PC-9 (cell line): ENCODE results near the gene LUC7L3. TPM values are rescaled to one million over a fixed set of nuclear protein-coding genes. Genes with fewer than 3 reads are reported as not detected.
"Not testable (repeated sequence)": the region's sequence is repeated elsewhere in the genome, so short reads cannot be mapped to it uniquely, and the experiment has no call there.

Experiments
- BruUV-seq: library from RNA; stranded (reverse); fragments of 400-500 nt; replicated peaks from 2 replicates; lab custom pipeline; 2021; lab: Mats Ljungman, UMichigan
- CTCF ChIA-PET: fragments of 300-600 bp; sonication (Branson Sonifier 250); formaldehyde crosslinking; loops from one replicate; lab custom pipeline; 2022; ENCODE audit warnings: antibody characterized with exemption; lab: Charles Lee
- POLR2A ChIA-PET: fragments of 300-600 bp; sonication (Branson Sonifier 250); formaldehyde crosslinking; loops from one replicate; lab custom pipeline; 2022; ENCODE audit warnings: antibody characterized with exemption; ENCODE audit not compliant: unreplicated experiment; lab: Charles Lee
- DNase-seq, 2 experiments: peaks; one replicate each; pipeline versions ENCODE4 v3.0.0 to v3.0.0-alpha.2; 2015 to 2022; ENCODE audit warnings: mixed read lengths in 1 of 2
- H2AFZ ChIP-seq: fragments of 200-600 bp; sonication (generic); 2 replicates; pipeline ENCODE4 v1.8.1; 2017; ENCODE audit warnings: antibody characterized with exemption
- H3F3A ChIP-seq: fragments of 200-600 bp; sonication (generic); 2 replicates; pipeline ENCODE4 v1.8.1; 2017; ENCODE audit warnings: antibody characterized with exemption, mild to moderate bottlenecking, low read depth; ENCODE audit not compliant: insufficient read depth
- H3K27ac ChIP-seq: fragments of 200-600 bp; sonication (generic); 2 replicates; pipeline ENCODE4 v1.6.1; 2016; ENCODE audit warnings: mixed run types
- H3K27me3 ChIP-seq: fragments of 200-600 bp; sonication (generic); 2 replicates; pipeline ENCODE4 v1.6.1; 2016; ENCODE audit warnings: low read depth, mixed run types; ENCODE audit not compliant: insufficient read depth
- H3K36me3 ChIP-seq: fragments of 200-600 bp; sonication (generic); 2 replicates; pipeline ENCODE4 v1.6.1; 2016; ENCODE audit warnings: low read depth, mixed run types
- H3K4me1 ChIP-seq: fragments of 200-600 bp; sonication (generic); replicated peaks from 2 replicates; pipeline ENCODE4 v1.6.1; 2016; ENCODE audit warnings: mixed run types; ENCODE audit not compliant: insufficient read depth
- H3K4me2 ChIP-seq: fragments of 200-600 bp; sonication (generic); 2 replicates; pipeline ENCODE4 v1.6.1; 2017; ENCODE audit warnings: mixed run types
- H3K4me3 ChIP-seq: fragments of 200-600 bp; sonication (generic); 2 replicates; pipeline ENCODE4 v1.6.1; 2016; ENCODE audit warnings: mixed run types
- H3K79me2 ChIP-seq: fragments of 200-600 bp; sonication (generic); 2 replicates; pipeline ENCODE4 v1.6.1; 2017; ENCODE audit warnings: low read depth, mixed run types
- H3K9me2 ChIP-seq: fragments of 200-600 bp; sonication (generic); 2 replicates; pipeline ENCODE4 v1.8.1; 2017; ENCODE audit warnings: mild to moderate bottlenecking; ENCODE audit not compliant: insufficient read depth
- H3K9me3 ChIP-seq: fragments of 200-600 bp; sonication (generic); 2 replicates; pipeline ENCODE4 v1.8.1; 2016; ENCODE audit warnings: low read depth; ENCODE audit not compliant: insufficient read depth
- H4K20me1 ChIP-seq: fragments of 200-600 bp; sonication (generic); 2 replicates; pipeline ENCODE4 v1.8.1; 2017; ENCODE audit not compliant: insufficient read depth
- CTCF ChIP-seq: fragments of 200-600 bp; sonication (generic); conservative IDR thresholded peaks from 2 replicates; pipeline ENCODE4 v1.6.1; 2017; ENCODE audit warnings: mixed run types, antibody characterized with exemption, mild to moderate bottlenecking, moderate library complexity
- EZH2 ChIP-seq: fragments of 200-600 bp; sonication (generic); IDR thresholded peaks from 2 replicates; pipeline ENCODE4 v1.8.0; 2017; ENCODE audit warnings: antibody characterized with exemption, low read depth
- intact Hi-C: fragments of 100-400 bp; cut with micrococcal nuclease; formaldehyde crosslinking; loops from one replicate; pipeline ENCODE4 v1.10.0; 2022; ENCODE audit not compliant: unreplicated experiment
- total RNA-seq: library from RNA; stranded (reverse); gene quantifications from 2 replicates; pipeline ENCODE4 v1.2.3, GENCODE V29; 2021

The LUC7L3 gene
- total RNA-seq, 1 experiment from 2014 or later: 147 TPM

- CTCF ChIA-PET: no interaction called here
- Histone ChIP-seq H3K4me3 (peak overlapping the region; percentile 22; the same call in 1 of the 2 replicates), H3F3A (peaks cover 37% of the 10 kb centered on the region), H3K79me2 (peaks cover 92% of the 10 kb centered on the region), H3K9me2 (no peaks in the 10 kb centered on the region), H3K36me3 (peaks cover 20% of the 10 kb centered on the region), H3K4me2 (peak overlapping the region; percentile 100), H3K27me3 (no peaks in the 10 kb centered on the region), H3K27ac (no peak overlapping the region), H3K4me1 (peaks cover 47% of the 10 kb centered on the region), H3K9me3 (no peaks in the 10 kb centered on the region), H4K20me1 (peaks cover 78% of the 10 kb centered on the region), H2AFZ (no peak overlapping the region)
- intact Hi-C loops: no loop called here
- no peak for DNase-seq
- TF ChIP-seq EZH2 (no peak), CTCF (no peak)
- BruUV-seq: no TSS peak
- POLR2A ChIA-PET: no interaction called here
Observed at GRCh38 chr17:50722746-50723145, 3.3 kb downstream of the LUC7L3 start.

- peaks cover 96% of the 10 kb centered on the region for H4K20me1 ChIP-seq
- peaks cover 20% of the 10 kb centered on the region for H3K36me3 ChIP-seq
- CTCF ChIA-PET, H3K4me3 ChIP-seq, POLR2A ChIA-PET, H3K27ac ChIP-seq, intact Hi-C loops, H3K9me2 ChIP-seq, DNase-seq, BruUV-seq, H3K9me3 ChIP-seq, H3K27me3 ChIP-seq, H2AFZ ChIP-seq: not testable (repeated sequence)
- peaks cover 100% of the 10 kb centered on the region for H3K79me2 ChIP-seq
- peaks cover 42% of the 10 kb centered on the region for H3F3A ChIP-seq
- H3K4me2 ChIP-seq: 0 out of 2 replicates have a peak overlapping the region, but pooled peaks have one; percentile 12
- peaks cover 47% of the 10 kb centered on the region for H3K4me1 ChIP-seq
Observed at GRCh38 chr17:50724622-50725021, 5.2 kb downstream of the LUC7L3 start.

- Histone ChIP-seq H3F3A (peaks cover 39% of the 10 kb centered on the region), H3K27me3 (no peaks in the 10 kb centered on the region), H3K4me1 (peaks cover 44% of the 10 kb centered on the region), H3K9me3 (no peaks in the 10 kb centered on the region), H3K79me2 (peaks cover 100% of the 10 kb centered on the region), H3K9me2 (no peaks in the 10 kb centered on the region), H2AFZ (no peak overlapping the region), H3K4me3 (no peak overlapping the region), H4K20me1 (peaks cover 99% of the 10 kb centered on the region), H3K27ac (no peak overlapping the region), H3K36me3 (peaks cover 18% of the 10 kb centered on the region), H3K4me2 (no peak overlapping the region)
- ChIA-PET POLR2A (no interaction called here), CTCF (no interaction called here)
- TF ChIP-seq EZH2 (no peak), CTCF (no peak)
- no peak for DNase-seq
- BruUV-seq: no TSS peak
- intact Hi-C loops: no loop called here
Observed at GRCh38 chr17:50725769-50726655, 6.6 kb downstream of the LUC7L3 start.
